ENCODE data around the gene SORCS2.

SORCS2 gene

DNA sequence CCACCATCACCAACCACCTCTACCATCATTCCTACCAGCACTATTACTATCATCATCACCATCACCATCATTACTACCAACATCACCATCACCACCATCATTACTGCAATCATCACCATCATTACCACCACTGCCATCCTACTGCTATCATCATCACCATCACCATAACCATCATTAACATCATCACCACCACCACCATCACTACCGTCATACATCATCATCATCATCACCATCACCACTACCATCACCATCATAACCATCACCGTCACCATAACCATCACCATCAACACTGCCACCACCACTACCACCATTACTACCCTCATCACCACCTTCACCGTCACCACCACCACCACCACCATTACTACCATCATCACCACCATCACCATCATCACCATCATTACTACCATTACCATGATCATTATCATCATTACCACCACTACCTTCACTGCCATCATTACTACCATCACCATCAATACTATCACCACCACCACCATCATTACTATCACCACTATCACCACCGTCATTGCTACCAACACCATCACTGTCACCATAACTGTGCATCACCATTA is 170.6 kb downstream of the SORCS2 start:
- DNase-seq, result no peak

DNA sequence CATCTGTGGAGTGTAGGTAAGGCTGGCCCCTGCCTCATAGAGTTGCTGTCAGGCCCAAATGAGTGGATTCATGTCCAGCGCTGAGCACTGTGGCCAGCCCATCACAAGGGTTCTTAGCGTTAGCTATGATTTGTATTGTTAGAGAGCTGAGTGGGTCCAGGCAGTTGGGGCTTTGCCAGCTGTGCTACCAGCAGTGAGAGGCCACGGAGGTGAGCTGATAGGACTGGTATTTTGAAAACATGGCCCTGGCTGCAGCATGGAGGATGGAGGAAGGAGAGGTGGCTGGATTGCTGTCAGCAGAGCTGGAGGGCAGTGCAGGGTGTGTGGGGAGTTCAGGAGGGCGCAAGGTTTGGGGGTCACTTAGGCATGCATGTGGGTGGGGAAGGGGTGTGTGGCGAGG is 172.6 kb downstream of the SORCS2 start:
- no peak for DNase-seq

DNA sequence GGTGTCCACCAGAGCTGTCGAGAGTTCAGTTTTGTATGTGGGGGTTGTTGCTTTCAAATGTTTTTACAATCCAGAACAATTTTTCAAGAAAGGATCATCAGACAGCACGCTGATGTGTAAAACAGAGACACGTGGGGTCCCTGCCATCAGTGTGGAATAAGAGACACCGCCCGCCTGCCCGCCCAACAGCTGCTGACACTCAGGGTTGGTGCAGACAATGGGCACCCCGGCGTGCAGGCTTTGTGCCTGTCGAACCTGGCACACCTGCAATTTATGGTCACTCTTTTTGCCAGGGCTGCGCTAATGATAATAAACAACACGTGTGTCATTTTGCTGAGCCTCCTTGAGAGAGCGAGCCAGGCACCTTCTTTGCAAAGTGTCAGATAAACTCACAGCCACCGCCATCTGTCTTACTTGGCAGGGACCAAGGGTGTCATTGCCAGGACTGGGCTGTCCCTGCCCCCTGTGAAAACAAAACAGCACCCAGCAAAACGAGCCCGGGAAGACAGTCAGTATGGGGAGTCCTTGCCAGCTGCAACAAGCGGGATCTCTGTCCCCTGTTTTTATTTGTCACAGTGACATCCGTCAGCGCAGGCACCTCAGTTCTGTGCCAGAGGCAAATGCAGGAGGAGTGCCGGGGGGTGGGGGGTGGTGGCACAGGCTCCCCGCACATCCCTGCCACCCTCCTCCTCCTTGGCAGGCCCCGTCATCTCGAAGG is 173.3 kb downstream of the SORCS2 start:
- DNase-seq, result peak; percentile 84

DNA sequence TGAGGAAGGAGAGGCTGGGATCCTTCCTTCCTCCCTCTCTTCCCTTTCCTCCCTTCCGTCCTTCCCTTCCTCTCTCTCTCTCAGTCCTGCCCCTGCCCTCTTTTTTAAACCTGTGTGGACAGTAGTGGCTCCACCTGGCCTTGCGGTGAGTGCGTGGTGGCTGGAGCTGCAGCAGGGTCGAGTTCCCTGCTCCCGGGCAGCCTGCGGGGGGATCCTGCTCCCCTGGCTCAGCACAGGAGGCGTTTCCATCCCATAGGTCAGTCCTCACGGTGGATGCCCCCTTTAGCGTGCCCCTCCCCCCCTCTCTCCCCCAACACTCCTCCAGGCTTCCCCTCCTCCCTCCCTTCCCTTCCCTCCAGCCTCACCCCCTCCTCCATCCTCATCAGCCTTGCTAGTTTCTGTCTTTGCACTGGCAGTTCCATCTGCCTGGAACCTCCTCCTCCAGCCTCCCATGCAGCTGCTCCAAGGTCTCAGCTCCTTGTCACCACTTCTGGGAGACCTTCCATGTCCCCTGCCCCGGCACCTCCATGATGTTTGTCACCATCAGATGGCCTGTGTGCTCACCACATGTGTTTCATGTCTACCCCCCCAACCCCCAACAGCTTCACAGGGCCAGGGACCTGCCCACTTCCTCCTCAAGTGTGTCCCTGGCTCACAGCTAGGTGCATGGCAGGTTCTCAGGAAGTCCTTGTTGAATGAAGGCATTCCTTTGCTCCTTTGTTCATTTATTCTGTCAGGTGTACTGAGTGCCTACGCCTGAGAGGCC is 174.0 kb downstream of the SORCS2 start:
- no peak for DNase-seq

DNA sequence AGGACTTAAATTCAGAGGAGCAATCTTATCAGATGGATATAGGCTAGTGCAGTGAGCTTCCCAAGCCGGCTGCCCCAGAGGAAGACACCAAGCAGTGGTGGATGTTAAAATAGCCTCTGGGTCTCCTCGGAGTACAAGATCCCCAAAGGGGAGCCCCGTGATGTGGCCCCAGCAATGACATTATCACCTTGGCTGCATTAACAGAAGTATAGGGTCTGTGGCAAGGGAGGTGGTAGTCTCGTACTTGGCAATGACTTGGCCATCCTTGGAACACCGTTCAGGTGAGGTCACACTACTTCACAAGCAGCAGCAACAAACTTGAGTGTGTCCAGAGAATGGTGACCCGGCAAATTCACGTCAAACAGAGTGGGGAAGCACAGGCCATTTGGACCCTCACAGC is 174.6 kb downstream of the SORCS2 start:
- no peak for DNase-seq

DNA sequence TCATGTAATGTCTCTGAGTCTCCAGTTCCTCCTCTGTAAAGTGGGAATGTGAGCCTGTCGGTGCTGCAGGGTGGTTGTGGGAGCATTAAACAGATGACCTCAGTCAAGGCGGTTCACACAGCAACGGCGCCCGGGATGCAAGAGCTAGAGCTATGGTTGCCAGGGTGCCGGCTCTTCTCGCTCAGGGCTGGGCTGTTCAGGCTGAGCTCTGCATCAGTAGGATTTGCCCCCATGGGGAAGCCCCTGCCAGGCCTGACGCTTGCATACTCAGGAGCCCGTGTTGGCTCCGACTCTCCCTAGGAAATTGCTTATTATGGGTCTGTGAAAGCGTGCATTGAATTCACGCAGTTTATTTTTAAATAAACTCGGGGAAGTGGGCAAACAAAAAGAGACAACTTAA is 175.1 kb downstream of the SORCS2 start:
- no peak for DNase-seq

DNA sequence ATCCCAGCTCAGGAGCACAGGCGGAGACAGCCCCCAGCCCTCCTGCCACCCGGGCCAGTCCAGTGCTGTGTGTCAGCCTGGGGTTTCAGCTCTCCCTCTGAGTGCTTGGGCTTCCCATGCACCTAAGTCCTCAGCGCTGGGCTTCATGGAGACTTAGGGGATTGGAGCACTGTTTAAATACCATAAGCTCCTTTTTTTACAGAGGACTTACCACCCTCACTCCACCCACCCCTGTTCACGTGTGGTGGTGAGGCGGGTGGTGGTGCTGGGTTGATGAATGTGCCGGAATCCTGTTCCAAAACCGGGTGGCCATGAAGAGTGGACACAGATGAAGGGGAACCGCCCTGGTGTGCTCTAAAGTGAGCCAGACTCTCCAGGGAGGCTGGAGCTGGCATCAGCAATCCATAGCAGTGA is 175.5 kb downstream of the SORCS2 start:
- no peak for DNase-seq

- DNase-seq, result no peak
Measured at GRCh38 chr4:7368296-7368695, 176.0 kb downstream of the SORCS2 start.

- DNase-seq, result no peak
Measured at GRCh38 chr4:7369511-7369910, 177.2 kb downstream of the SORCS2 start.

DNA sequence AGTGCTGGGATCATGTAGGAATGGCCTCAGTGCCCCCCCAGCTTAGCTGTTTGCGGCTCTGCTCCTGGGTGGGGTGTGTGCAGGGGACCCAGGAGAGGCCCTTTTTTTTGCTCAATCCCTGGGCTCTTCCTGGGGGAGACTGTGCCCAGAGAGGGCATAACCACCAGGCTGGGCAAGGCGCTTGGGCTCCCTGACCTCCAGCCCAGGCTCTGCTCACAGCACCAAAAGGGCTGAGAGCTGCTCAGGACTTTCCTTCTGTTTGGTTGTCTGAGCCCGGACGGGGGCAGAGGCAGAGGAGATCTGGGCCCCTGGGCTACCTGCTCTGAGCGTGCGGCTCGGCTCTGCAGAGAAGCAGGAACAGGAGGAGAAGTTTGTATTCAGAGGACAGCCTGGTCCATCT is 177.7 kb downstream of the SORCS2 start:
- DNase-seq, result no peak

GRCh38 chr4:7371210-7371941 is 179.0 kb downstream of the SORCS2 start:
- DNase-seq, result no peak

- no peak for DNase-seq
Measured at GRCh38 chr4:7372673-7373072, 180.3 kb downstream of the SORCS2 start.

- DNase-seq, result no peak
Measured at GRCh38 chr4:7374571-7374970, 182.2 kb downstream of the SORCS2 start.

DNA sequence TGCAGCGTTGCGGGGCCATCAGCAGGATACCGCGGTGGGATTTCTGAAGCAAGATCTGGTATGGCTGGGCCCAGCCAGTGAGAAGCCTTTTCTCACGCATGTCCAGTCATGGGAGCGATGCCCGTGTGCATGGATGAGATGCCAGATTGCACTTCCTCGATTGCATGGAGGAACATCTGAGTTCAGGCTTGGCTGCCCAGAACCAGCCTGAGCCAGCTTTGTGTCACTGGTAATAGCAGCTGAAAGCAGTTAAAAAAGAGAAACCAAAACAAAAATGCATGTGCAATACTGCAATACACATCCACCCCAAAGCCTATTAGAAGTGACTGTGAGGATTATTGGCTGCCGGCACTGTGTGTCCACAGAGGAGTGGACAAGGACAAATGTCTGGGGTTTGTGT is 183.1 kb downstream of the SORCS2 start:
- no peak for DNase-seq

- no peak for DNase-seq
Measured at GRCh38 chr4:7377223-7377865, 185.0 kb downstream of the SORCS2 start.

DNA sequence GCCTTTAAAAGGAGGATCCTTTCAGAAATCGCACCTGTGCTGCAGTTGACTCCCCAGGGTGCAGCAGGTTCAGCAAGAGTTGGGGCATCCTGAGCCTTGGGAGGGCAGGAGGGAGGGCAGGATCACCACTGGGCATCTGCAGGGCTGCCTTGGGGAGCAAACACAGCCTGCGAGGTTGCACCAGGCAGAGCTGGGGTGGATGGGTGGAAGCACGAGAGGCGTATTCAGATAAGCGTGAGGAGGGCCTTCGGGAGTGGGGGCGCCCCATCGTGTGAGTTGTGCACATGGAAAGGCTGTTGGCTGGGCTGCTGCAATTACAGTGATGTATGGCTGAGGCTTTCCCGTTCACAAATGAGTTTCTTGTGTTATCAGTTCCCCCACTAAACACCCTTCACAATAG is 186.8 kb downstream of the SORCS2 start:
- DNase-seq, result no peak

- DNase-seq, result no peak
Measured at GRCh38 chr4:7379719-7380118, 187.4 kb downstream of the SORCS2 start.

- DNase-seq, result no peak
Measured at GRCh38 chr4:7381221-7381889, 189.0 kb downstream of the SORCS2 start.

DNA sequence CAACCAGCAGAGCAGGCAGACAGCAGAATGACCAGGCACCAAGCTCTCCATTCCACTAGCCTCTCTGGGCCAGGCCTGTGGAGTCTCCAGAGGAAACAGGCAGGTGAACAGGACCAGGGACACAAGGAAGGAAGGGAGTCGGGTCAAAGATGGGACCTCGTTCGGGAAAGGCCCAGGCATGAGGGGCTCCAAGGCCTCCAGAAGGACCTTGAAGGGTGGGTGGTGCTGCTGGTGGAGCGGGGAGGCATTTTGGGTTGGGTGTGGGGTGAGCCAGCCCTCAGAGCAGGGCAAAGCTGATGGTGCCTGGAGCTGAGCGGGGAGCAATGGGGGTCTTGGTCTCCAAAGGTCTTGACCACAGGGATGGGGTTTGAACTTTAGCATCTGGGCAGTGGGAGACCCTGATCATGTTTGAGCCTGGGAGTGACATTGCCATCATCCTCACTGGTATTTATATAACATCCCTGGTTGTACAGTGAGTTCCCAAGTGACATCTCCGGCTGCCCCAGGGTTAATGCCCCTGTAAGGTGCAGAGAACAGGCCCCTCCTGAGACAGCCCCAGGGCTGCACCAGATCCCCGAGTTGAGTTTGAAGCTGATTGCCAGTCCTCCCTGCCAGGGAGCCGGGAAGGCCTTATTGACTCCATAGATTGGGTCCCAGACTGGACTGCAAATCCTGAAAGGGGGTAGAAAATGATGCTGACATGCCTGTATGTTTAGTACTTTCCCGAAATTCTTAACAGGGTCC is 189.7 kb downstream of the SORCS2 start:
- DNase-seq, result no peak

DNA sequence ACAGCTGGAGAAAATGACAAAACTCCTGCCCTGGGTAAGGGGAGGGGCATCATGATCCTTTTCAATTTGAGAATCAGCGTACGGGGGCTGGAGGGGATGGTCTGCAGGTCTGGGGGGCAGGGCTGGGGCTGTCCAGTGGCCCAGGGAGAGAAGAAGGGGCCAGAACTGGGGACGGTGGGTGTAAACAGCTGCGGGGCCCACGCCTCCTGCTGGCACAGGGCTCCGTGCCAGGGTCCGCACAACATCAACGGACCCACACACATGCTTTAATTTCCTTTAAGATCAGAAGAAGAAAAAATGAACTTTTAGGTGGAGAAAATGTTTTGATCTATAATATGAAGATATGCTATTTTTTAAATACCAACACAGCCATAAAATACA is 190.3 kb downstream of the SORCS2 start:
- DNase-seq, result no peak

DNA sequence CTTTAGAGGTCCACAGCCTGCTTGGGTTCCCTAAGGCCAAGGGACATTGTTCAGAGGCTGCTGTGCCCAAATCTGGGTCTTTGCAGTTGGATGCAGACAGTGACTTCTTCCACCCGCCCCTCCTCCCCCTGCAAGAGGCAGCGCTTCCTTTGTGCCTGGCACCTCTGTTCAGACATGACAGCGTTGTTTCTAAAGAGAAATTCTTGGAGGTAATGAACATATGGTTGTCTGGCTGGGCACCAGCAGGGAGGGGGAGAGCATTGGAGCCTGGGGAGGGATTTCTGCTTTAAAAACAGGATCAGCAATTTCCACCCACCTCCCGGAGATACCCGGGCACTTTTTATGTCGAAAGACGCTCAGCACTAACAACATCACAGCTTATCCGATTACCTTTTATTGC is 190.9 kb downstream of the SORCS2 start:
- DNase-seq, result no peak
